Inflammatory macrophage treated with lipopolysaccharide for 4 hours (primary cell): ENCODE measurements around the gene SRD5A1.

Source experiments
- DNase-seq: peaks from one replicate; pipeline ENCODE4 v3.0.0-alpha.2; 2020

SRD5A1 gene, protein sequence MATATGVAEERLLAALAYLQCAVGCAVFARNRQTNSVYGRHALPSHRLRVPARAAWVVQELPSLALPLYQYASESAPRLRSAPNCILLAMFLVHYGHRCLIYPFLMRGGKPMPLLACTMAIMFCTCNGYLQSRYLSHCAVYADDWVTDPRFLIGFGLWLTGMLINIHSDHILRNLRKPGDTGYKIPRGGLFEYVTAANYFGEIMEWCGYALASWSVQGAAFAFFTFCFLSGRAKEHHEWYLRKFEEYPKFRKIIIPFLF

DNA sequence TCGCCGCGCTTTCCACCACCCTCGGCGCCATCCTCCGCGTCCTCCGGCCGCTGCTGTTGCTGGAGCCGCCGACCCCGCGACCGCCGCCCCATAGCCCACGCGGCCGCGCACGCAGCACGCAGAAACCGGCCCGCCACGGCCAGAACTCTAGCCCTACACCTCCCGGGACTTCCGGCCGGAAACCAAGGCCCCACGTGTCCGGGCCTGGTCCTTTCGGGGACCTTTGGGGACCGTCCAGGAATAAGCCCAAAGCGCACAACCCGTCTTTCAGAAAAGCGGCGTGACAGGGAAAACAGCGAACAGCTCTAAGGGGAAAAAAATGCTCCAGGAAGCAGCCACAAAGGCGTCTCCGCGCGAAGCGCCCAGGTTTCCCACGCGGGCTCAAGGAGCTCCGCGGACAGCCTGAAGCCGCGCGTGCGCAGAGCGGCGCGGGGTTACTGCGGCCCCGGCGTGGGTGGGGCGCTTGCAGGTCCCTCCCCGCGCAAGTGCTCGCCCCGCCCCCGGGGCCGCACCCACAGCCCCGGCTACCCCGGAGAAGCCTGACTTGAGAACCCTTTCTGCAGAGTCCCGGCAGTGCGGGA lies at the start of gene SRD5A1, which contains the start of gene NSUN2:
Gene SRD5A1 (plus strand): TSS at position 553 of the 581 bp plus-strand sequence. CDS start 137 bp downstream, outside the sequence.
Gene NSUN2 (minus strand): TSS at position 157 of the 581 bp plus-strand sequence. CDS start 65 bp downstream, at position 92.
- DNase-seq, result peak; percentile 95

DNA sequence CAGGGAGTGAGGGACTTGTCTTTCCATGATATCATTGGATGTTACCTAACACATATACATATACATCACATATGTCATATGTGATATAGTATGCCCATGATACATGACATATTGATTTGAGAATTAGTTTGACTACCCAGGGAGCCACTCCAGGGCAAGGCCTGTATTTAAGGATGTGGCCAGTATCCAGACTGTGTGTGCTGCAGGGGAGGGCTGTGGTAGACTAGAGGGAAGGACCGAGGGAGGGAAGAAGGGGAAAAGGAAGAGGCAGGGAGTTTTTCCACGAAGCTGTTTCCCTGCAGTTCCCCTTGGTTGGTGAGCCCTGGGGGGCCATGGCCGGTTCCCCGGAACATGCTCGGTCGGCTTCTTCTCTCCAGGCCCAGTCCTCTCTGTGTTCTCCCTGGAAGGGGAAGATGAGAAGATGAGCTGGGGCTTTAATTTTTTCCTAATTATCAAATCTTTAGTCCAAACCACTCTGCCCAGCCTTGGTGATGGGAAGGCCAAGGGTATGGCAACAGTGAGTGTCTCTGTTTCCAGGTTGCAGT lies 49.1 kb upstream of the SRD5A1 start:
- no peak for DNase-seq

DNA sequence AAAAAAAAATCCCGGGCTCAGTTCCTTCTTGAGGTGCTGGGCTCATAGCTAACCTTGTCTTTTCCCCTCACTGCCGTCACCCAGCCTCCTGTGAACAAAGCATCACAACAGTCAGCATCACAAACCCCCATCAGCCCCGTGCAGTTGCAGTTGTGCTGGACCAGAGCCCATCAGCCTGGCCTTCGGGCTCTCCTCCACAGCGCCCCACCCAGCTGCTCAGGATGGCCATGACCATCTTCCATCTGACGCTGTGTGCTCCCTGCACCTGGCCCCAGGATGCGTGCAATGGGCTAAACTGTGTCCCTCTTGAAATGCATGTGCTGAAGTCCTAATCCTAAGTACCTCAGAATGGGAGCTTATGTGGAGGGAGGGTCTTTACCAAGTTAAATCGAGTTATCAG lies 48.5 kb upstream of the SRD5A1 start:
- DNase-seq, result no peak

DNA sequence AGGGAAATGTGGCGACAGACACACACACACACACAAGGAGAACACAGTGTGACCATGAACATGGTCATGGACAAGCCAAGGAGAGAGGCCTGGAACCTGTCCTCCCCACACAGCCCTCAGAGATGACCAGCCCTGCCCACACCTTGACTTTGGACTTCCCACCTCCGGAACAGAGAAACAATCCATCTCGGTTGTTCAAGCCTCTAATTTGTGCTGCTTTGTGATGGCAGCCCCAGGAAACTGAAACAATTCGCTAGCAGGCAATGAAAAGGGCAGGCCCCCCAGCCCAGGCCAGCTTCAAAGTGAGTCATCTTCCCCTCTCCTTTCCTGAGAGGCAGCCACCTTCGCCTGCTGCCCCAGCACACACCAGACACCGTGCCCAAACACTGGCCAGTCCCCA lies 48.1 kb upstream of the SRD5A1 start:
- DNase-seq, result no peak

DNA sequence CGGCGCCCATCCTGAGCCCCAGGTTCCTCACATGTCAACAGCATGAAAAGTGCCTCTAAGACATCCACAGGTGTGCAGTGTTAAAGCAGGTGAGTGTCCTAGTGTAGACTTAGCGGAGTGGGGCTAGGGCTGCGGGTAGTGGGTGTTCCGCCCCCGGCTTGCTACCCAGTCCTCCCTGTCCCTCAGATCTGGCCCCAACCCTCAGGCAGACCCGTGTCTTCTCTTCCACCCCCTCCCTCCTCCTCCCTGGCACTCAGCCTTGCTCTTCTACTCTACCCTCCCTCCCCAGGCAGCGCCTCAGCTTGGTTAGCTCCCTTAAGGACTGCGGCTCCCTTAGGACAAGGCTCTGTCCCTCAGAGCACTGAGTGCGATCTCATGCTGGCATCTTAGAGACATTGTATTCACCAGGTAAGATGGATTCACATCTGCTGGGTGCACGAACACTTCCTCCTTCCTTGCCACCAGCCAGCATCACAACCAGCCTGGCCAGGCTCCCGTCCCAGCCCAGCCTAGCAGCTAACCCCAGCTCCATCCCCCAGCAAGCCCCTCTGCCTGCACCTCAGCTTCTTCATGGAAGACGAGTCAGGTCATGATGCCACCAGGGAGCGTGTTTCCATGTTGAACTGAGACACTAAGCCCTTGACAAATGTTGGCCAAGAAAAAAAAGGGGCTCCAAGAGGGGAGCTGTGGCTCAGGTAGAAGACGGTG lies 47.1 kb upstream of the SRD5A1 start:
- DNase-seq, result no peak

DNA sequence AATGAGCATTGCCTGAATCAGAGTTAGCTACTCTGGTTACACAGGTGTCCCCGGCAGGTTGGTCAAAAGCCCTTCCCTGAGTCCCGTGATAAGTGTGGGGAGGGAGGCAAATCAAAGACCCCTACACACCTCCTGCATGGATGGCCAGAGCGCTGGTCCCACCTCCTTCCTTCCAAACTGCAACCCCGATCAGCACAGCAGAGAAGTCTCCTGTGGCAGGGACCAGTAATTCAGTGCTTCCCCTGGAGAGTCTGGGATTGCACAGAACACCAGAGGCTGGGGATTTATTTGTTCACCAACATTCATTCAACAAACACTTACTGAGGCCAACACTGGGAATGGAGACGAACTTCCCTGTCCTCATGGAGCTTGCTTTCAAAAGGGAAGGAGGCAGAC lies 46.6 kb upstream of the SRD5A1 start:
- DNase-seq, result no peak

DNA sequence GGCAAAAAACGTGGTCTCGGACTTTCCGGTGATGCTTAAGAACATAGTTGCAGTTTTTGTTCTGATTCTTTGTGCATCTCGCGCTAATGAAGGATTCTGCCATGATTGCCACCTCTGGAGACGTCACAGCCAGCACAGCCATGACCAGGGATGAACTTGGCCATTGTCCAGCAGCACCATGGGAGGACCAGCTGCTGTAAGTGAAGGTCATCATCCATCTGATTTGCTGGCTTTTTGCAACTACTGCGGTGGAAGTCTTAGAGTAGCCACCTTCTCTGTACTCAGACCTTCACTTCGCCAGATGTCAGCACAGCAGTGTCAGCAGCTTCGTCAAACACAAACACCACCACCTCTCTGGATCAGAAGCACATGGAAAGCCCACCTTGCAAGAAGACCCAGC lies 46.1 kb upstream of the SRD5A1 start:
- DNase-seq, result no peak

DNA sequence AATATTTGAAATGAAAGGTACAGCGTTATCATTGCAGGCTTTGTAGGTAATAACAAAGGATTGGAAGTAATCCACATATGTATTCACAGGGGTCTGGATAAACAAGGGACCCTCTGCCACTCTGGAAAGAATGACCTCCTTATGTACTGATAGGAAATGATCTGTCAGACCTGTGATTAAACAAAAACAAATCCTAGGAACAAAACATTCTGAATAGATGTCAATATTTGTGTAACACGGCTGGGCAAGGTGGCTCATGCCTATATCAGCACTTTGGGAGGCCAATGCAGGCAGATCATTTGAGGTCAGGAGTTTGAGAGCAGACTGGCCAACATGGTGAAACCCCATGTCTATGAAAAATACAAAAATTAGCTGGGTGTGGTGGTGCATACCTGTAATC lies 42.7 kb upstream of the SRD5A1 start:
- no peak for DNase-seq

DNA sequence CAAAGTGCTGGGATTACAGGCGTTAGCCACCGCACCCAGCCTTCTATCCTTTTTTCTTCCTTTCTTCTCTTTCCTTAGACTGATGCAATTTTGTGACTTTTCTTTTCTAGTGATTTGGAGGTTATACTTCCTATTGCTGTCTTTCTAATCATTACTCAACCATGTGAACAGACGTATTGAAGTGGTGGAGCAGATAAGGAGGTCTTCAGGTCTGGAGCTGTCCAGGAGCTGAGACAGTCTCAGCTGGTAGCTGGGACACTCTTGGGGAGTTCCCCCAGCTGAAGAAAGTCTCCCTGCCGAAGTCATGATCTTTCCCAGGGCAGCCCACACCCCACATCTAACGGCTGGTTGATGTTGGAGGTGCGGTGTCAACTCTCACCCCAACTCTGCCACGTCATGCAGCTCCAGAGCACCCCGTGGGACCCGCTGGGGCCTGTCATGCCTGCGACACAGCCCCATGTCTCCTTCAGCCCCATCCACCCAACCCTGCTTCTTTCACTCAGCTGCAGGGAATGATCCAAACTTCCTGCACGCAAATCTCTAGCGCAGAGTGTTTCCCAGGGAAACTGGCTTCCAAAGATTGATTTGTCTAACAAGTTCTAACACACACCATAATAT lies 41.5 kb upstream of the SRD5A1 start:
- no peak for DNase-seq

DNA sequence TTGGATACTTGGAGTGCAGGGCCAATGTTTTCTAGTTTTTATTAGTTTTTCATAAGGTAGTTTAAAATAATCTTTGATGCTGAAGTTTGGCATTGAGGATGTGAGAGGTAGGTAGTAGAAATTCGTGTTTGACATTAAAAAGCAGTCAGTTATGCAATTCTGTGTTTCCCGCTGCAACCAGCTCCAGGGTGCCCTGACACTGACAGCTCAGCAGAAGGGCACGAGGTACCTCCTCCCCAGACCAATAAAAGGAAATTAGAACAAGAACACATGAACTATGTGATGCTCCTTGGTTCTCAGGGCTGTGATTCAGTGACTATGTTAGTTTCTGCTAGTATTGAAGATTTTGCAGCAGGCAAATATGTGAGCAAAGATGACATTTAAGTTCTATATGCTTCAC lies 40.6 kb upstream of the SRD5A1 start:
- DNase-seq, result peak; percentile 77

DNA sequence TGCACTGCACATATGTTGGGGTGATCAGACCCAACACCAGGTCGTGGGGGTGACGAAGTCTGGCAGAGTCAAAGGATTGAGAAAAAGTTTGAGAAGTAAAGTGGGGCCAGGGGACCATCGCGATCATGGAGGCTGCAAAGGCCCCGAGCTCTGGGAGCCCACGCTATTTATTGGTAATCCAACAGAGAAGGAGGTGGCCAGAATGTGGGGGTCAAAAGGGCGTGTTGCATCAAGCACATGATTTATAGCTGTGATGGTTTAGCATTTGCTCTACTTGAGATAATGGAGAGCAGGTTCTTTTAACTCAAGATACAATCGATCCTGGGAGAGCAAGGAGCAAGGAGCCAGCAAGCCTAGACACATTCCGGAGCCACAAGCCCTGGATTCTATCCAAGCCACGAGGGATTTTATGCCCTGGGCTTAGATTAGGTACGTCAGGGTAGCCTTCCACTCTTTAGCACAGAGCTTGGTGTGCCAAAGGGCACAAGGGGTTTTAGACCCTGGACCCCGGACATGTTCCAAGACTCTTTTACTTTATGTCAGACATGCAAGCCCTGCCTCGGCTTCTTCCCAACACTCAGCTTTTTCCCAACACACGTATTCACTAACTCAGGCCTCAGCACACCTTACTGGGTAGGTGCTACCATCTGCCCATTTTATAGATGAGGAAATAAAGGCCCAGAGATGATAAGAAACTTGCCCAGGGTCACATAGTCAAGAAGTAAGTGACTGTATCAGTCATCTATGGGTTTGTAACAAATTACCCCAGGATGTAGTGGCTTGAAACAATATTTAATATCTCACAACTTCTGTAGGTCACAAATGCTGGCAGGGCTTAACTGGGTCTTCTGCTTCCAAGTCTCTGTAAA lies 39.9 kb upstream of the SRD5A1 start:
- no peak for DNase-seq

DNA sequence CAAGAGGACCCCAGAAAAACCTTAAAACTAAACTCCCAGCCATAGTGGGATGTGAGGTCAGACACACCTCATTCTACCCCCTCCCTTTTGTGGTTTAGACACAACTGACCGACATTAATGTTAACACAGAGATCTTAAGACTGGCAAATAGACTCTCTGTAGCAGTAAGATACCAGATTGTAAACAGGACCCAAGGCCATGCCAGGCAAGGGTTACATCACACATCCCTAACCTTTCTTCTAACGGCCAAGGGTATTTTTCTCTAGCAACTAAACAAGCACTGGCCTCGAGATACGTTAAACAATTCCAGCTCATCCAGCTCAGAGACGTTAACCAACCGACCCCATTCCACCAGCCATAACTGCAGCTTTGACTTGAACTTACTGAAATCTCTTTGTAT lies 39.2 kb upstream of the SRD5A1 start:
- DNase-seq, result no peak

DNA sequence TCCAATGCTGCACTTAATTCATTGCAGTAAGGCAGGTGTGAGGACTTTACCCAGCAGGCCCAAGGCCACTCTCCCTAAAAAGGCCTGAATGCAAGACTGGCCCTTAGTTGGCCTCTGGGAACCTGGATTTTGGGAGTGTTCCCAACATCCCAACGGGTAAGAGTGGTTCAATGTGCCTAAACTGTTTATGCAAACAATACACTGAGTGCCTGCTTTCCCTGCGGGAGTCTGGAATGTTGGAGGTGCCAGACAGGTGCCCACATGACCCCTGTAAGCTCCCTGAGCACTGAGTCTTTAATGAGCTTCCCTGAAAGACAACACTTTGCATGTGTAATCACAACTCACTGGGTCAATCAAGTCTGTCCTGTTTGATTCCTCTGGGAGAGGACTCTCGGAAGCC lies 37.8 kb upstream of the SRD5A1 start:
- no peak for DNase-seq

DNA sequence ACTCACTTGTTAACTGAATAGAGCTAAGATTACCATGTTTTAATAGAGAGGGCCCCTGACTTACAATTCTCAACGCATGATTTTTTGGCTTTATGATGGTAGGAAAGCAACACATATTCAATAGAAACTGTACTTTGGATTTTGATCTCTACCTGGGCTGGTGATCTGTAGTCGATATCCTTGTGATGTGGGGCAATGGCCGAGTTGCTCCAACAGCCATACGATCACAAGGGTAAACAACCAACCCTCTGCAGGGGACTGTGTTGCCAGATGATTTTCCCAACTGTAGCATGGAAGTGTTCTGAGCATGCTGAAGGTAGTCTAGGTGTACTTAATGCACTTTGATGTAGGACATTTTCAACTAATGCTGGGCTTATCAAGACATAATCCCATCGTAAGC lies 36.9 kb upstream of the SRD5A1 start:
- no peak for DNase-seq

DNA sequence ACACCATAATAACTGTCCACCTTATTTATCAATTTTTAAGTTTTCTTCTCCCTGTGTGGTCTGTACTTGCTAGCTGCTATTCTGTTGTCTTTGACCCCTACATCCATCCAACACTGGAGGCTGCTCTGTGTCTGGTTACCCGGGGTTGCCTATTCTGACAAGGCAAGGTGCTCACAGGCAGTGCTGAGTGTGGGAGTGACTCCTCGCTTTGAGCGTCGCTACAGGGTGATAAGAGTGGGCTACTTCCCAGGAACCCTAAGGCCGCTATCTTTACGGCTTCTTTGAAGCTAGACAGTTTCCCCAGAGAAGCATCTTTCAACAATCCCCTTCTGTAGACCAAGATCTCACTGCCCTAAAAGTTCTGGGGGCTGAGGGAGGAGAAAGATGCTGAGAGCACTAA lies 35.7 kb upstream of the SRD5A1 start:
- DNase-seq, result no peak

DNA sequence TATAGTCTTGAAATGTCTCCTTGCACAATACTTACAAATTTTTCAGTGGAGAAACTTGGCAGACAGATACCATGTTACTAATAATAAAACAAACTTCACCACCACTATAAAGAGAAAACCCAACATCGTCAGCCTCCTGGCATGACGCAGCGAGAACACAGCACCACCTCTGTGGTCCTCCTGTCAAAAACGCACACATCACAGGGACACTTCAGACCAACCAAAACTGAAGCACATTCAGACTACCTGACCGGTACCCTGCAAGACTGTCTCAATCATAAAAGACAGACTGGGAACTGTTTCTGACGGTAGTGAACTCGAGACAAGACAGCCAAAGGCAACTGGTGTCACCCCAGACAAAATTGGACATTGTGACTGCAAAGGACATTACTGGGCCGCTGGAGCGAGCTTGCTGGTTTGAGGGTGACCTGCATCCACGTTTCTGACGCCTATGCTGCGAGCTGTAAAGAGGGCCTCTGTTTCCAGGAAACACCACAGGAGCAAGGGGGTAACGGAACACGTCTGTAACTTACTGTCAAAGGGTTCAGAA lies 34.8 kb upstream of the SRD5A1 start:
- DNase-seq, result no peak

DNA sequence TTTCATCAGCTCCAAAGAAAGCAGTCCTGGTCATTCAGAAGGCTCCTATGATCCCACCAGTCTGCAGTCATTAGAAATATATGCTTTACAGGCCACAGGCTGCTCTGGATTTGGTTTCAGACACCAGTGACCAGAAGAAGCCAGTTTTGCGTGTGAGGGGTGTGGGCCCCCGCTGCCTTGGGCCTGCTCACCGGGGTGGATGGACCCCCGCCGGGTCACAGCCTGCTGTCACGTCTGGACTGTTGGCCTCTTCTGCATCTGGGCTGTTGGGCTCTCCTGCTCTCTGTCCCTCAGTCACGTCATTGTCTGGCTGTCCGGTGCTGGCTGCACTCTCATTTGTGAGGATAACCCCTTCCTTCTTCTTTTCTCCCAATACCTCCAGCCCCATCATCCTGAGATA lies 33.5 kb upstream of the SRD5A1 start:
- DNase-seq, result no peak

DNA sequence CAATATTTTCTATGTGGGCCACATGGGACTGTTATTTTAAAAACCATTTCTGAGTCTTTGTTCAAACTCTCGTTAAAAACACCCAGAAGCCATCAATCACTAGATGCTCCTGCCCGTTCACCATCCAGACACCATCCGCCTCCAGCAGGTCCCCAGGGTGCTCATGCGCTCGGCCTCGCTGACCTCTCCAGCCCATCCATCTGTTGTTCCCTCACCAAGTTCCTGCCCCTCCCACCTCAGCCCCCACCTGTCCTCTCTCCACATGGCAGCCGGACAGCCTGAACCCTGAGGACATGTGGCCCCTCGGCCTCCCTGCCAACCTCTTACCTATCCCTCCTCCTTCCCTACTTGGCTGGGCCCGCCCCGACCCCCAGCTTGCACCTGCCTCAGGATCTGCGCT lies 32.0 kb upstream of the SRD5A1 start:
- no peak for DNase-seq

DNA sequence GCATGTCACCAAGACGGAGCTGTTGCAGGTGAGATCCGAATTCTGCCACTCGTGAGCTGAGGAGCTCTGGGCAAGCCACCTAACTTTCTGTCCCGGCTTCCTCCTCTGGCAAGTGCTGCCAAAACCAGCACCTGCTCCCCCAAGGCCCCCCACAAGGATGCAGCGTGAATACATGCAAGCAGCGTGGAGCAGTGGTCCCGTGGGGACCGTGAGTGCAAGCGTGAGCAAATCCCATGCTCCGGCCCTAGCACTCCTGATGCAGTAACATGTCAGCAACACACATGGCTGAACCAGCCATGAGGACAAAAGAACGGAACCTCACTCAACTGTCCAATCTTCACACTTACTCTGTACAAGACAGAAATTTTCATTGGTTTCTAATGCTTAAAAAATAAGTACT lies 31.4 kb upstream of the SRD5A1 start:
- no peak for DNase-seq

DNA sequence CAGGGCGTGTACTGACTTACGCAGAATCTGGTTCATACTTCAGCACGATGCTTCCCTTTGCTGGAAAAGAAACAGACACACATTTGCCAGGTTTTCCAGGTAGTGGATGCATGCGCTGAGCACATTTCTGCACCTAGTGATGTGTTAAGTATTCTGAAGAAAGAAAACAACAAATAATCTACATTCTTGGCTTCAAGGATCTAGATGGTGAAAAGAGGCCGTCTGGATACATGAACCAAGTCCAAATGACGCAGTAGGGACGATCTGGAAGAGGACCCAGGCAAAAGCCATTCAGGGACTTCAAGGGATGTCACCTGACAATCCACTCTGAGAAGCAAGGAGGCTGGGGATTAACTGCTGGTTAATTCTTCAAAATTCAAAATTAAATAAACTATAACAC lies 30.8 kb upstream of the SRD5A1 start:
- DNase-seq, result no peak

DNA sequence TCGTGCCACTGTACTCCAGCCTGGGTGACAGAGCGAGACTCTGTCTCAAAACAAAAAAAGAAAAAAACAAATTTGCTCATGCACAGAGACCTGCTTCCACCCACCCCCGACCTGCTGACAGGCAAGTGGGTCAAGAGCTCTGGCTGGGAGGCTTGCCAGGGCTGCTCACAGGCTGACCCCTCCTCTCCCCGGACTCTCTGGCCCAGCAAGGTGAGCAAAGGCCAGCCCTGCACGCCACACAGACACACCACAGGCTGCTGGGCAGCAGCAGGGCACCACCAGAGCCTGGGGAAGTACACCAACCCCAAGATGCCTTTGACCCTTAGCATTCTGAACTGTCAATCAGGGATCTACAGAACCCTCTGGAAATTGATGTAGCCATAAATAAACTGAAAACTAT lies 29.6 kb upstream of the SRD5A1 start:
- DNase-seq, result no peak

DNA sequence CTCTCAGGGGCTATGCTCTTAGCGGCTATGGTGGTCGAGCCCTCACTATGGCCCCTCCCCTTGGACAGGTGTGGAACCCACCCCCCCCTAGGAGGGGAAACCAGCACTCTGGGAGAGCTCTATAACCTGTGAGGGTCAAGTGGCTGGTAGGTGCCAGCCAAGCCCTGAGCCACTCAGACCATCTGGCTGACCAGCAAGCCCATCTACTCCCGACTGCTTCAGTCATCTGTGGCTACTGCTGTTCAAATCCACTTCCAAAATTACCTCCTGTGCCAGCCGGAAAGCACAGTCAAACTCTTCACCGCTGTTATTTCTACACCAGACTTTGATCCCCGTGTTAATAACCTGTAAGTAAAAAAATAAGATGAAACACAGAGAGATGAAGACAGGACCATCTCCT lies 28.9 kb upstream of the SRD5A1 start:
- no peak for DNase-seq
